H1 (cell line): ENCODE data around the gene JMJD8. TPM values are rescaled to one million over a fixed set of nuclear protein-coding genes. Genes with fewer than 3 reads are reported as not detected.

ENCODE experiments used
- CREB1 ChIP-seq: IDR thresholded peaks from 2 replicates; pipeline ENCODE4 v1.6.1; 2012; ENCODE audit warnings: inconsistent platforms
- GTF2F1 ChIP-seq: IDR thresholded peaks from 2 replicates; pipeline ENCODE4 v1.6.1; 2012; ENCODE audit warnings: low read depth, low read length, improper control_type of control experiment, borderline replicate concordance
- KDM4A ChIP-seq: IDR thresholded peaks from one replicate; pipeline ENCODE4 v1.7.1; 2012; ENCODE audit warnings: low read depth, mild to moderate bottlenecking, moderate library complexity, low read length, inconsistent platforms; ENCODE audit not compliant: severe bottlenecking
- RNF2 ChIP-seq: fragments of 200-900, 300-1000 bp; sonication (generic); IDR thresholded peaks from 2 replicates; pipeline ENCODE4 v1.7.1; 2016; ENCODE audit warnings: borderline replicate concordance, low read depth, mild to moderate bottlenecking, antibody characterized with exemption, low read length; ENCODE audit not compliant: poor library complexity, severe bottlenecking; ENCODE audit errors: missing control alignments
- USF2 ChIP-seq: IDR thresholded peaks from 2 replicates; pipeline ENCODE4 v1.6.1; 2011; ENCODE audit warnings: low read length, improper control_type of control experiment
- polyA plus RNA-seq, 7 experiments: library from polyadenylated mRNA; depleted of rRNA in 3 of 7; stranded (reverse) in 5 of 7; unstranded in 2 of 7; fragments of >200 nt in 5 of 7; fragments of 200-250 nt in 2 of 7; gene quantifications; 1 replicate in 5 of 7; 2 replicates in 1 of 7; 4 replicates in 1 of 7; pipeline versions ENCODE4 v1.2.1 to v1.2.3, GENCODE V29; 2011 to 2013; ENCODE audit warnings: missing spikeins in 2 of 7, mixed read lengths in 2 of 7
- total RNA-seq: library from RNA; stranded (reverse); fragmentation: NEBNext Ultra II Directional; extraction: Animal tissue kit (Norgen Biotek cat#: 25700); gene quantifications from 2 replicates; pipeline ENCODE4 v1.2.1, GENCODE V29; 2021
- TF ChIP-seq, protein P1 (sequence below): fragments of 300-600 bp; sonication (generic); IDR thresholded peaks from 2 replicates; pipeline ENCODE4 v1.7.1; 2012; ENCODE audit warnings: low read length, moderate library complexity, mild to moderate bottlenecking, inconsistent platforms; ENCODE audit not compliant: insufficient replicate concordance
- TF ChIP-seq, protein P2 (sequence below), 3 experiments: IDR thresholded peaks; 1 replicate in 2 of 3; 2 replicates in 1 of 3; pipeline versions ENCODE4 v1.5.1 to v1.6.1; 2011; ENCODE audit warnings: low read length in 3 of 3, mild to moderate bottlenecking in 3 of 3, inconsistent platforms in 2 of 3, low read depth in 1 of 3, moderate library complexity in 1 of 3; ENCODE audit not compliant: insufficient read depth in 1 of 3; ENCODE audit errors: control extremely low read depth in 1 of 3

The JMJD8 gene
- total and polyA plus RNA-seq, 2 of the 8 experiments (the other 6 are each of a cell fraction or from before 2014, with no cell fraction given) = 46.4 to 87.4 TPM

DNA sequence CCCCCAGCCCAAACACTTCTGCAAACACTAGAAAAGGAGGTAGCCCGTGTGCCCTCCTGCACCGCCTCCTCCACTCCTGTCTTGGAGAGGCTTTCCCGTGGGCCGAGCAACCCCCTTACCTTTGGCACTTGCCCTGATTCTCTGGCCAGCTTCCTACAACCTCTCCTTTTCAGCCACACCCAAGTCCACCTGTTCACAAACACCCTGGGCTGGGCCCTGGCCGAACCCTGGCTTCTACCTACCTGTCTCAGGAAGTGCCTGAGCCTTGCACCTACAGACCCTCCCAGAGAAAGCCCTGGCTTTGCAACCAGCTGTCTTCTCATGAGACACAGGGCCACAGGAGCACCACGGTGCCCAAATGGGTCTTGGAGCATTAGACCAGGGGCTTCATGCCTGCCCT, 34.8 kb upstream of the JMJD8 start (continued):
- TF ChIP-seq, protein P1, sequence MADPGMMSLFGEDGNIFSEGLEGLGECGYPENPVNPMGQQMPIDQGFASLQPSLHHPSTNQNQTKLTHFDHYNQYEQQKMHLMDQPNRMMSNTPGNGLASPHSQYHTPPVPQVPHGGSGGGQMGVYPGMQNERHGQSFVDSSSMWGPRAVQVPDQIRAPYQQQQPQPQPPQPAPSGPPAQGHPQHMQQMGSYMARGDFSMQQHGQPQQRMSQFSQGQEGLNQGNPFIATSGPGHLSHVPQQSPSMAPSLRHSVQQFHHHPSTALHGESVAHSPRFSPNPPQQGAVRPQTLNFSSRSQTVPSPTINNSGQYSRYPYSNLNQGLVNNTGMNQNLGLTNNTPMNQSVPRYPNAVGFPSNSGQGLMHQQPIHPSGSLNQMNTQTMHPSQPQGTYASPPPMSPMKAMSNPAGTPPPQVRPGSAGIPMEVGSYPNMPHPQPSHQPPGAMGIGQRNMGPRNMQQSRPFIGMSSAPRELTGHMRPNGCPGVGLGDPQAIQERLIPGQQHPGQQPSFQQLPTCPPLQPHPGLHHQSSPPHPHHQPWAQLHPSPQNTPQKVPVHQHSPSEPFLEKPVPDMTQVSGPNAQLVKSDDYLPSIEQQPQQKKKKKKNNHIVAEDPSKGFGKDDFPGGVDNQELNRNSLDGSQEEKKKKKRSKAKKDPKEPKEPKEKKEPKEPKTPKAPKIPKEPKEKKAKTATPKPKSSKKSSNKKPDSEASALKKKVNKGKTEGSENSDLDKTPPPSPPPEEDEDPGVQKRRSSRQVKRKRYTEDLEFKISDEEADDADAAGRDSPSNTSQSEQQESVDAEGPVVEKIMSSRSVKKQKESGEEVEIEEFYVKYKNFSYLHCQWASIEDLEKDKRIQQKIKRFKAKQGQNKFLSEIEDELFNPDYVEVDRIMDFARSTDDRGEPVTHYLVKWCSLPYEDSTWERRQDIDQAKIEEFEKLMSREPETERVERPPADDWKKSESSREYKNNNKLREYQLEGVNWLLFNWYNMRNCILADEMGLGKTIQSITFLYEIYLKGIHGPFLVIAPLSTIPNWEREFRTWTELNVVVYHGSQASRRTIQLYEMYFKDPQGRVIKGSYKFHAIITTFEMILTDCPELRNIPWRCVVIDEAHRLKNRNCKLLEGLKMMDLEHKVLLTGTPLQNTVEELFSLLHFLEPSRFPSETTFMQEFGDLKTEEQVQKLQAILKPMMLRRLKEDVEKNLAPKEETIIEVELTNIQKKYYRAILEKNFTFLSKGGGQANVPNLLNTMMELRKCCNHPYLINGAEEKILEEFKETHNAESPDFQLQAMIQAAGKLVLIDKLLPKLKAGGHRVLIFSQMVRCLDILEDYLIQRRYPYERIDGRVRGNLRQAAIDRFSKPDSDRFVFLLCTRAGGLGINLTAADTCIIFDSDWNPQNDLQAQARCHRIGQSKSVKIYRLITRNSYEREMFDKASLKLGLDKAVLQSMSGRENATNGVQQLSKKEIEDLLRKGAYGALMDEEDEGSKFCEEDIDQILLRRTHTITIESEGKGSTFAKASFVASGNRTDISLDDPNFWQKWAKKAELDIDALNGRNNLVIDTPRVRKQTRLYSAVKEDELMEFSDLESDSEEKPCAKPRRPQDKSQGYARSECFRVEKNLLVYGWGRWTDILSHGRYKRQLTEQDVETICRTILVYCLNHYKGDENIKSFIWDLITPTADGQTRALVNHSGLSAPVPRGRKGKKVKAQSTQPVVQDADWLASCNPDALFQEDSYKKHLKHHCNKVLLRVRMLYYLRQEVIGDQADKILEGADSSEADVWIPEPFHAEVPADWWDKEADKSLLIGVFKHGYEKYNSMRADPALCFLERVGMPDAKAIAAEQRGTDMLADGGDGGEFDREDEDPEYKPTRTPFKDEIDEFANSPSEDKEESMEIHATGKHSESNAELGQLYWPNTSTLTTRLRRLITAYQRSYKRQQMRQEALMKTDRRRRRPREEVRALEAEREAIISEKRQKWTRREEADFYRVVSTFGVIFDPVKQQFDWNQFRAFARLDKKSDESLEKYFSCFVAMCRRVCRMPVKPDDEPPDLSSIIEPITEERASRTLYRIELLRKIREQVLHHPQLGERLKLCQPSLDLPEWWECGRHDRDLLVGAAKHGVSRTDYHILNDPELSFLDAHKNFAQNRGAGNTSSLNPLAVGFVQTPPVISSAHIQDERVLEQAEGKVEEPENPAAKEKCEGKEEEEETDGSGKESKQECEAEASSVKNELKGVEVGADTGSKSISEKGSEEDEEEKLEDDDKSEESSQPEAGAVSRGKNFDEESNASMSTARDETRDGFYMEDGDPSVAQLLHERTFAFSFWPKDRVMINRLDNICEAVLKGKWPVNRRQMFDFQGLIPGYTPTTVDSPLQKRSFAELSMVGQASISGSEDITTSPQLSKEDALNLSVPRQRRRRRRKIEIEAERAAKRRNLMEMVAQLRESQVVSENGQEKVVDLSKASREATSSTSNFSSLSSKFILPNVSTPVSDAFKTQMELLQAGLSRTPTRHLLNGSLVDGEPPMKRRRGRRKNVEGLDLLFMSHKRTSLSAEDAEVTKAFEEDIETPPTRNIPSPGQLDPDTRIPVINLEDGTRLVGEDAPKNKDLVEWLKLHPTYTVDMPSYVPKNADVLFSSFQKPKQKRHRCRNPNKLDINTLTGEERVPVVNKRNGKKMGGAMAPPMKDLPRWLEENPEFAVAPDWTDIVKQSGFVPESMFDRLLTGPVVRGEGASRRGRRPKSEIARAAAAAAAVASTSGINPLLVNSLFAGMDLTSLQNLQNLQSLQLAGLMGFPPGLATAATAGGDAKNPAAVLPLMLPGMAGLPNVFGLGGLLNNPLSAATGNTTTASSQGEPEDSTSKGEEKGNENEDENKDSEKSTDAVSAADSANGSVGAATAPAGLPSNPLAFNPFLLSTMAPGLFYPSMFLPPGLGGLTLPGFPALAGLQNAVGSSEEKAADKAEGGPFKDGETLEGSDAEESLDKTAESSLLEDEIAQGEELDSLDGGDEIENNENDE = no peak
- TF ChIP-seq USF2 (no peak), CREB1 (no peak), RNF2 (no peak), GTF2F1 (no peak), KDM4A (no peak)
- TF ChIP-seq, protein P2, sequence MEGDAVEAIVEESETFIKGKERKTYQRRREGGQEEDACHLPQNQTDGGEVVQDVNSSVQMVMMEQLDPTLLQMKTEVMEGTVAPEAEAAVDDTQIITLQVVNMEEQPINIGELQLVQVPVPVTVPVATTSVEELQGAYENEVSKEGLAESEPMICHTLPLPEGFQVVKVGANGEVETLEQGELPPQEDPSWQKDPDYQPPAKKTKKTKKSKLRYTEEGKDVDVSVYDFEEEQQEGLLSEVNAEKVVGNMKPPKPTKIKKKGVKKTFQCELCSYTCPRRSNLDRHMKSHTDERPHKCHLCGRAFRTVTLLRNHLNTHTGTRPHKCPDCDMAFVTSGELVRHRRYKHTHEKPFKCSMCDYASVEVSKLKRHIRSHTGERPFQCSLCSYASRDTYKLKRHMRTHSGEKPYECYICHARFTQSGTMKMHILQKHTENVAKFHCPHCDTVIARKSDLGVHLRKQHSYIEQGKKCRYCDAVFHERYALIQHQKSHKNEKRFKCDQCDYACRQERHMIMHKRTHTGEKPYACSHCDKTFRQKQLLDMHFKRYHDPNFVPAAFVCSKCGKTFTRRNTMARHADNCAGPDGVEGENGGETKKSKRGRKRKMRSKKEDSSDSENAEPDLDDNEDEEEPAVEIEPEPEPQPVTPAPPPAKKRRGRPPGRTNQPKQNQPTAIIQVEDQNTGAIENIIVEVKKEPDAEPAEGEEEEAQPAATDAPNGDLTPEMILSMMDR (IDR thresholded peaks at IDR 0.05; ENCODE audit: control extremely low read depth in 1 of 3, insufficient read depth in 1 of 3, low read depth in 1 of 3, low read length in 3 of 3) = no peak
